HepG2 (cell line): Measurements from ENCODE around the gene KRT2.

Experiments used
- CTCF ChIP-seq: sonication (generic); formaldehyde crosslinking; IDR thresholded peaks from 2 replicates; pipeline ENCODE4 v1.5.0; 2020; ENCODE audit warnings: mild to moderate bottlenecking, missing genetic modification reagents, moderate library complexity
- ZFP36 ChIP-seq: fragments of 150-350 bp; IDR thresholded peaks from 2 replicates; pipeline ENCODE4 v1.6.1; 2018; ENCODE audit warnings: borderline replicate concordance, low read length, low read depth; ENCODE audit not compliant: partially characterized antibody

GRCh38 chr12:52622349-52622748 is 29.7 kb downstream of the KRT2 start:
- TF ChIP-seq ZFP36 (no peak), CTCF (CRISPR knock-in tag) (no peak)
